ENCODE measurements around the gene DSC2. TPM values are rescaled to one million over a fixed set of nuclear protein-coding genes. Genes with fewer than 3 reads are reported as not detected.
"Not testable (repeated sequence)": the region's sequence is repeated elsewhere in the genome, so short reads cannot be mapped to it uniquely, and the experiment has no call there.

The DSC2 gene
- total RNA-seq, 2 experiments from 2014 or later: not detected

DNA sequence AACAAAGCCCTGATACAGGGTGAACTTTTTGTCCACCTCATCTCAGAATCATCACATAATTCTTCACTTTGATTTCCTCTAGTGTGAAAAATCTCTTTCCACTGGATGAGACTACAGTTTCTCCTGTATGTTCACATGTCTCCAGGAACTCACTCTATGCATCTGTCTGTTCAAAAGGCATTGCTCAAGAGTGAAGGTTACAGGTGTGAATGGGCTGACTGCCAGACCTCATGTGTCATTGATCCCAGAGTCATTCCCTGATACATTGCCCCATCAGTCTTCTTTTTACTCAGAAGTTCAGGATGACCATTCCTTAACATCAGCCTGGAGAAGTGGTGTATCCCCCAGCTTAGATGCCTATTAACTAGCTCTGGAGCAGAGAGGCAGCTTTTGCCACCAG, 55.3 kb downstream of the DSC2 start:
- Mint-ChIP-seq H3K9me3 (no peaks in the 10 kb centered on the region), H3K36me3 (ENCODE audit: low read depth) (no peaks in the 10 kb centered on the region), H3K4me3 (no peak overlapping the region), H3K27ac (no peak overlapping the region), H3K4me1 (peaks cover 2% of the 10 kb centered on the region), H3K27me3 (peaks cover 21% of the 10 kb centered on the region)
- CTCF ChIA-PET: no interaction called here
- POLR2A ChIA-PET: no interaction called here
- no peak for DNase-seq

DNA sequence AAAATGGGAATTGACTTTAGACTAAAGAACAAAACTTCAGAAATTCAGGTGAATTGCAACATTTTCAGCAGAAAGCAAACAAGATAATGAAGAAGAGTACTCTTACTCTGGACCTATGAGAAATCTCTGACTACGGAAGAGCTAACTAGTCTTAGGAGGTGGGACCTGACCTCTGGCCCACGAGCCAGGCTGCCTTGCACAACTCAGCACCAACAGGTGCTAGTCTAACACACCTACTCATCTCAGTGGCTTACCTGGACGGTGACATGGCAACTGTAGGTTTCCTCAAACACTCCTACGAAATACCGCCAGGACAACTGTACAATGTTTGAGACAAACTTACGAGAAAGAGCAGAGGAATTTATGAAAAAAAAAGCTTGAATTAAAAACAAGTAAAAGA, 56.6 kb downstream of the DSC2 start:
- Mint-ChIP-seq H3K4me1 (peaks cover 6% of the 10 kb centered on the region), H3K27me3 (peaks cover 34% of the 10 kb centered on the region), H3K27ac (no peak overlapping the region), H3K9me3 (no peaks in the 10 kb centered on the region), H3K36me3 (ENCODE audit: low read depth) (no peaks in the 10 kb centered on the region), H3K4me3 (no peak overlapping the region)
- DNase-seq: no peak
- ChIA-PET CTCF (no interaction called here), POLR2A (no interaction called here)

DNA sequence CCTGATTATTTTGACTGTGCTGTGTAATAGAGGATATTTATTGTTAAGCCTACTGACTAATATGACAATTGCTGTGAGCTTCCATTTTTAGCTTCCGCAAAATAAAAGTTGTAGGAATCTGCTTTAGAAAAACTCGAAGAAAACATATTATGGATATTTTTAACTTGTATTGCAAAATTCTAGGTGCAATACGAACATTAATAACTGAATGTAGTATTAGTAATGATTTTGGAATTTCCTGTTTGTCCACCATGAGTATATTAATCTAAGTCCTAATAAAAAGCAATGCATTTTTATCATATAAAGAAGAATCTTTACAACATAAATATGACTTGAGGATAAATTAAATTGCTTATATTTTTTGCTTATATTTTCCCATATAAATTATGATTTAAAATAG, 57.3 kb downstream of the DSC2 start:
- Mint-ChIP-seq H3K27ac (no peak overlapping the region), H3K27me3 (peaks cover 38% of the 10 kb centered on the region), H3K9me3 (no peaks in the 10 kb centered on the region), H3K4me1 (peaks cover 6% of the 10 kb centered on the region), H3K36me3 (ENCODE audit: low read depth) (no peaks in the 10 kb centered on the region), H3K4me3 (no peak overlapping the region)
- DNase-seq: no peak
- ChIA-PET CTCF (no interaction called here), POLR2A (no interaction called here)

DNA sequence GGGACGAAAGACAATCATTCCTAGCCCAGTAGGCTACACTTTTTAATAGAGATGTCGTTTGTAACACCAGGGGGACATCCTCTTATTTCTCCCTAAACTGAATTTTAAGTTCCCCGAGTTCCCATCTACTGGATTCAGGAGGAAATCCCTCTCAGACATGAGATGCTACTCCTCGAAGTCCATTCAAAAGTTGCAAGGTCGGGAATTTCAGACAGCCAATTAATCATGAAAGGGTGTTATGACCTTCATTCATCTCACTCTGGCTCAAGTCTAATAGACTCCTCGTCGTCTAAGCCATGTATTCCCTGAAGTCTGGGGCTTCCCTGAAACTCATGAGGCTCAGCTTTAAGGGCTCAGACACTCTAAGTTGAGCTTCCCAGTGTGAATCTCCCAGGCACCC, 58.5 kb downstream of the DSC2 start:
- Mint-ChIP-seq H3K4me3 (no peak overlapping the region), H3K27ac (no peak overlapping the region), H3K4me1 (peaks cover 6% of the 10 kb centered on the region), H3K9me3 (no peaks in the 10 kb centered on the region), H3K36me3 (ENCODE audit: low read depth) (no peaks in the 10 kb centered on the region), H3K27me3 (peaks cover 41% of the 10 kb centered on the region)
- ChIA-PET POLR2A (no interaction called here), CTCF (interaction anchor here (0.5 kb wide), 1 partner anchor 177 kb away, joined by 3 read pairs; no protein-coding TSS in a partner anchor)
- no peak for DNase-seq

DNA sequence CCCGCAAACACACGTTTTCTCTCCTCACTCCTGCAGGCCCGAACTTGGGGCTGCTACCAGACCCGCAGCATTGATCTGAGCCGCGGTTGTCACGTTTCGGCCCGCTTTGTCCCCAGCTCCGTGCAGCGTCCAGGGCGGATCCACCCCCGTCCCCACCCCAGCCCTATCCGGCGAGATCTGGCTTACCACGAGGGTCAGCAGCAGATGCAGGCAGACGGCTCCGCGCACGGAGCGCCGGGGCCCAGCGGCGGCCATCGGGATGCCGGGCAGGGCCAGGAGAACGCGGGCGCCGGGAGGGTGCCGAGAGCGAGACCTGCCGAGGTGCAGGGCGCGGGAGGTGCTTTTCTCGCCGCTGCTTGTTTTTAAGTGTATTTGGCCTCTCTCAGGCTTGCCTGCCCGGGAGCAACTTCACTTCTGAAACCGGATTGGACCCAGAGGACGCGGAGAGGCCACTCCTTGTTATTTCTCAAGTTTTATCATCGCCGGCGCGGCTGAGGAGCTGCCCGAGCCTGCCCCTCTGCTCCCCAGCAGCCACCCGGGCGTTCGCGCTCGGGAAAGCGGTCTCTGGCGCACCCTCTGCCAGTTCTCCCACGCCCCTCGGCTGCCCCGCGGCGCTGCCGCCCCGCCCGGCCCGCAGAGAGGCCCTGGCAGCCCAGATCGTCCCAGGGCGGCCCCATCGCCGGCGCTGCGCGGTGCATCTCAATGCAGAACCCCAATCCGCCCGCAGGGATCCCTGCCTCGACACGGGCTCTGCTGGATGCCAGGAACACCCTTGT, 59.6 kb downstream of the DSC2 start, which contains the start of gene DSC3:
Gene DSC3 (minus strand): TSS at position 337 of the 776 bp plus-strand sequence. CDS start 82 bp downstream, at position 255.
- ChIA-PET POLR2A (no interaction called here), CTCF (no interaction called here)
- H3K4me3 Mint-ChIP-seq: no peak within 1 kb of the TSS
- H3K36me3 Mint-ChIP-seq (ENCODE audit: low read depth): no peaks in the 10 kb centered on the region
- peaks cover 6% of the 10 kb centered on the region for H3K4me1 Mint-ChIP-seq
- H3K27me3 Mint-ChIP-seq: peaks cover 41% of the 10 kb centered on the region
- H3K27ac Mint-ChIP-seq: no peak within 1 kb of the TSS
- no peak for DNase-seq
- no peaks in the 10 kb centered on the region for H3K9me3 Mint-ChIP-seq

DNA sequence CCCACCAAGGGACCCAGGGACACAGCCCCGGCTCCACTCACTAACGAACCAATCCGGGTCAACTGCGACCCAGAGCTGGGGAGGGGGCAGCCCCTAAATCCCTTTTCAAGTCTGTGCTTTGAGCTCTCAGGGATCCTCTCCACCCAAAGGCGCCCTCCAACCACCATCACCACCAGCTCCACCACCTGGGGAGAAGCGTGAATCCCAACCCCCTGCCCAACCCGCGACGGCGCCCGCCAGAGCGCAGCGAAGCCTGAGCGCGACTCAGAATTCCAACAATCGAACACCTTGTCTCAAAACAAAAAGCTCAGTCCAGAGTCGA, 60.2 kb downstream of the DSC2 start:
- no peak overlapping the region for H3K27ac Mint-ChIP-seq
- POLR2A ChIA-PET: no interaction called here

DNA sequence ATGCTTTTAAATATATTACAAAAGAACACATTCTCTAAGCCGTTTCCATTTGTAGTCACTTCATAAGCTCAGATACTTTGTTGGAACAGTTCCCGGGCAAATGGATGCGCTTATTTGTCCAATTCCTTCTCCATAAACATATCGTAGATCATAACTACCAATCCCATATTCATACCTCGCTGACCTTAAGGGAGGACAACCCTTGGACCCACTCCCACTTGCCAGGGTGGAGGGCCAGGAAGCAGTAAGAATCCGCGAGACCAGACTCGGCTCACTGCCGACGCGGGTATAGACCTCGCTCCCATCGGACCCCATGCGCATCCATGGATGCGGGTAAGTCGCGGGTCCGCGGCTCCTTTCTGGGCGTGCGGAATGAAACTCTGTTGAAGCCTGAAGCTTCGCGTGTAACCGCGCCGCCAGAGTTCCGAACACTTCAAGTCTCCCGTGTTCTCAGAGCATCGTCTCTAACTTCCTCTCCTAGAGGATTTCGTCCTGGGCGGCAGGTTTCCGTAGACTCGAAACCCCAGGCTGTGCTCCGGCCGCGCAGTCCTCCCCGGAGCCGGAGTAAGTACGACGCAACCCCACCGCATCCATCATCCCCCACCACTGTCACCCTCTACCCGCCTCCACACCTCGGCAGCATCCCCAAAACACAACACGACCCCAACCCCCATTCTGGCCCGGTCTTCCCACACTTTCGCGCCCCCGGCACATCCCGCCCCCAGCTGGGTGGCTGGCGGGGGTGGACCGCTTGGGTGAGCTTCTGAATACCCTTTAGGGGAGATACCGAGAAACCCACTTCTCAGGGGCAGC, 60.7 kb downstream of the DSC2 start:
- no peaks in the 10 kb centered on the region for H3K36me3 Mint-ChIP-seq (ENCODE audit: low read depth)
- H3K4me3 Mint-ChIP-seq: no peak overlapping the region
- POLR2A ChIA-PET: no interaction called here
- H3K4me1 Mint-ChIP-seq: peaks cover 6% of the 10 kb centered on the region
- peaks cover 41% of the 10 kb centered on the region for H3K27me3 Mint-ChIP-seq
- H3K9me3 Mint-ChIP-seq: no peaks in the 10 kb centered on the region
- CTCF ChIA-PET: no interaction called here
- no peak for DNase-seq
- H3K27ac Mint-ChIP-seq: no peak overlapping the region

More for the DNA sequence above, 60.2 kb downstream of the DSC2 start:
- Mint-ChIP-seq H3K9me3 (no peaks in the 10 kb centered on the region), H3K27me3 (peaks cover 41% of the 10 kb centered on the region), H3K4me1 (peaks cover 6% of the 10 kb centered on the region), H3K4me3 (no peak overlapping the region), H3K36me3 (ENCODE audit: low read depth) (no peaks in the 10 kb centered on the region)
- no peak for DNase-seq
- CTCF ChIA-PET: no interaction called here

DNA sequence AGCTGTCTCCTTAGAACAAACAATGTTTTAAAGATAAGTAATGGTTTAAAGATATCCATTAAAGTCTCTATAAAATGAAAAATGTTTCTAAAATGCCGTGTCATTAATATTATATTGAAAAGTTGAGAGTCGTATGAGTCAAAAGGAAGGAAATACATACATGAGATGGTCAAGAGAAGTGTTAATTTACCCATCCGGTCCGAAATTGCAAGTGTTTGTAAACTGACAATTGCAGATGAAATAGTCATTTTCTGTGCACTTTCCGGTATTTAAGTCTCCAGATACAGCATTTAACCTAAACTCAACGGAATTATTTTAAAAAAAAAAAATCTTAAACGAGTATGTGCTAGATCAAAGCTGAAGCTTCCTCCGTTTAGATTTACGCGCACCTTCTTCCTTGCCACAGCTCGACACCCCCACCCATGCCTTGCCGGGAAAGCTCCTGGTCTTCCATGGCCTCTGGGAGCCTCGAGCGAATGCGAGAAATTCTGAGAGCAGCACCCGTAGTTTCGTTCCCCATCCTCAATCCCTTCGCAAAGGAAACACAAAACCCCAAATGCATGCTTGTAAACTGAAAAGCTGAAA, 61.4 kb downstream of the DSC2 start:
- Mint-ChIP-seq H3K27me3 (peaks cover 41% of the 10 kb centered on the region), H3K9me3 (no peaks in the 10 kb centered on the region), H3K4me3 (no peak overlapping the region), H3K27ac (no peak overlapping the region), H3K4me1 (peaks cover 6% of the 10 kb centered on the region), H3K36me3 (ENCODE audit: low read depth) (no peaks in the 10 kb centered on the region)
- POLR2A ChIA-PET: no interaction called here
- CTCF ChIA-PET: no interaction called here
- DNase-seq: no peak

DNA sequence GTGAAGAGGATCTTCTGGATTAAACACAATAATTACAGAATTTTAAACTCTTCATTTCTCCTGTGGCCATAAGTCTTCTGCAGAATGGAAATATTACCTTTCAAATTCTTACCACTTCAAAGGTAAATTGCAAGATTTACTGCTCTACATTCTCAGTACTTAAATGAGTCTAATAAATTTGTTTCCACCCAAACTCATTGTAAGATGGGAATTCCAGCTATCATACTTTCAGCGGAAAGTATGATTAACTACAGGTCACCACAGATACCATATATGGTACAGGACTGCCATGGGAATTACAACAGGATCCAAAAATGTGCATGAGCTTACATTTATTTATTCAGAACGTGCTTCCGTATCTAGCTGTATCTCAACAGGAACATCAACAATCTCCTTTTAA, 62.8 kb downstream of the DSC2 start:
- Mint-ChIP-seq H3K4me3 (no peak overlapping the region), H3K27me3 (peaks cover 41% of the 10 kb centered on the region), H3K27ac (no peak overlapping the region), H3K4me1 (peaks cover 6% of the 10 kb centered on the region), H3K36me3 (ENCODE audit: low read depth) (no peaks in the 10 kb centered on the region), H3K9me3 (no peaks in the 10 kb centered on the region)
- ChIA-PET POLR2A (no interaction called here), CTCF (no interaction called here)
- DNase-seq: no peak

DNA sequence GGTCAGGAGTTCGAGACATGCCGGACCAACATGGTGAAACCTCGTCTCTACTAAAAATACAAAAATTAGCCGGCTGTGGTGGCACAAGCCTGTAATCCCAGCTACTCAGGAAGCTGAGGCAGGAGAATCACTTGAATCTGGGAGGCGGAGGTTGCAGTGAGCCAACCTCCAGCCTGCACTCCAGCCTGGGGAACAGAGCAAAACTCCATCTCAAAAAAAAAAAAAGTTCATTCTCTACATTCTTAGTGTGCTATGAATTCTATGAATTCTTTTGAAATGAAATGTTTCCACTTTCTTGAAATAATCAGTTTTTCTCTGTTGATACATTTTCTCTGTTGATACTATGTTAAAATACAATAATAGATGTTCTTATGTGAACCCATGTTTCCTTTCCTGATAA, 64.5 kb downstream of the DSC2 start:
- DNase-seq; H3K9me3 Mint-ChIP-seq; H3K36me3 Mint-ChIP-seq (ENCODE audit: low read depth); POLR2A ChIA-PET; CTCF ChIA-PET; H3K4me1 Mint-ChIP-seq; H3K27ac Mint-ChIP-seq; H3K4me3 Mint-ChIP-seq: not testable (repeated sequence)
- H3K27me3 Mint-ChIP-seq: peaks cover 25% of the 10 kb centered on the region

DNA sequence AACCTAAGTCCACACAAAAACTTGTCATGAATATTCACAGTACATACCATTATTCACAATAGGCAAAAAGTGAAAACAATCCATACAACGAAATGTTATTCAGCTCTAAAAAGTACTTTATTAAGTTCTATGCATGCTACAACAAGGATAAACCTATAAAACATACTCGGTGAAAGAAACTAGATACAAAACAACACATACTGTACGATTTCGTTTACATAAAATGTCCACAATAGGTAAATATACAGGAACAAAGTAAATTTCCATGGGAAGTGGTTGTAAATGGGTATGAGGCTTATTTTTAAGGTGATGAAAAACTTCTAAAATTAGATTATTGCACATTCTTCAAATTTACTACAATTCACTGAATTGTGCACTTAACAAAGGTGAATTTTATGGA, 67.7 kb downstream of the DSC2 start:
- Mint-ChIP-seq H3K4me1 (no peaks in the 10 kb centered on the region), H3K4me3 (no peak overlapping the region)

DNA sequence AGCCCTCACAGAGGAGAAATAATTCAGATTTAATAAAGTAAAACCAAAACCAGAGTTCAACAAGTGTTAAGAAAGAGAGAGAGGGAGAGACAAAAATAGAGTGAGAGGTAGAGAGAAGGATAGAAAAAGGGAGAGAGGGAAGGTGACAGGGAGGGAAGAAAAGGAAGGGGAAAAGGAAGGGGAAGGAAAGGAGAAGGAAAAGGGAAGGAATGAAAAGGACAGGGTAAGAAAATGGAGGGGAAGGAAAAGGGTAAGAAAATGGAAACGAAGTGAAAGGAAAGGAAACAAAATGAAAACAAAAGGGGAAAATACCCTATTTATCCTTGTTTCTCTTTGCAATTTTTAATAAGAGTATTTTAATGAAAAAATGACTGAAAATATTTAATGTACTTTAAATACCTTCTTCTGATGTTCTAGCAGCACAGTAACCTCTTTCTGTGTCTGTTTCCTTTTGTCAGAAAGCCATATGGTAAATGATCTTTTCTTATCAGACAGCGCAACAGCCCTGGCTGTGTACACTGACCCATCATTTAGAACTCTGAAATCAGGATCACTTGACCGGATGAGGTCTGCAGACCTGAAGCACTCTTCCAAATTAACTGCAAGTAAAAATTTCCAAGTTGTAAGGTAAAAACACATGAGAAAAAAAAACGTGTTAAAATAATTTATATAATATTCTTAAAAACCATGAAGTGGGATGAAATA, 71.5 kb downstream of the DSC2 start:
- H3K4me3 Mint-ChIP-seq: no peak overlapping the region
- no peak overlapping the region for H3K27ac Mint-ChIP-seq
- H3K36me3 Mint-ChIP-seq (ENCODE audit: low read depth): no peaks in the 10 kb centered on the region
- H3K9me3 Mint-ChIP-seq: no peaks in the 10 kb centered on the region
- ChIA-PET CTCF (no interaction called here), POLR2A (no interaction called here)
- H3K4me1 Mint-ChIP-seq: no peaks in the 10 kb centered on the region
- no peaks in the 10 kb centered on the region for H3K27me3 Mint-ChIP-seq
- no peak for DNase-seq

More for the DNA sequence above, 67.7 kb downstream of the DSC2 start:
- no peaks in the 10 kb centered on the region for H3K9me3 Mint-ChIP-seq
- no peaks in the 10 kb centered on the region for H3K36me3 Mint-ChIP-seq (ENCODE audit: low read depth)
- ChIA-PET POLR2A (no interaction called here), CTCF (no interaction called here)
- peaks cover 2% of the 10 kb centered on the region for H3K27me3 Mint-ChIP-seq
- no peak overlapping the region for H3K27ac Mint-ChIP-seq
- DNase-seq: no peak
